ENCODE results near the gene BTBD6.

Gene BTBD6

GRCh38 chr14:105248368-105249181, at the start of gene BTBD6:
Gene BTBD6 (plus strand): TSS chr14:105248533. CDS start chr14:105248712, 179 bp downstream.
- peak; percentile 77 to 88 (median 82) for DNase-seq

GRCh38 chr14:105198588-105198987, 49.7 kb upstream of the BTBD6 start:
- DNase-seq, result no peak

- DNase-seq, result no peak
Measured at GRCh38 chr14:105199093-105199492, 49.2 kb upstream of the BTBD6 start.

GRCh38 chr14:105200074-105200473, 48.3 kb upstream of the BTBD6 start:
- no peak for DNase-seq

GRCh38 chr14:105200641-105201040, 47.7 kb upstream of the BTBD6 start:
- no peak for DNase-seq

- no peak for DNase-seq
Measured at GRCh38 chr14:105201156-105201924, 47.0 kb upstream of the BTBD6 start.

GRCh38 chr14:105201925-105202513, 46.3 kb upstream of the BTBD6 start:
- DNase-seq, result peak in 1 of 6 experiments; percentile 26

GRCh38 chr14:105203057-105203531, 45.2 kb upstream of the BTBD6 start:
- peak in 5 of 6 experiments; percentile 28 to 58 (median 48) for DNase-seq

DNA sequence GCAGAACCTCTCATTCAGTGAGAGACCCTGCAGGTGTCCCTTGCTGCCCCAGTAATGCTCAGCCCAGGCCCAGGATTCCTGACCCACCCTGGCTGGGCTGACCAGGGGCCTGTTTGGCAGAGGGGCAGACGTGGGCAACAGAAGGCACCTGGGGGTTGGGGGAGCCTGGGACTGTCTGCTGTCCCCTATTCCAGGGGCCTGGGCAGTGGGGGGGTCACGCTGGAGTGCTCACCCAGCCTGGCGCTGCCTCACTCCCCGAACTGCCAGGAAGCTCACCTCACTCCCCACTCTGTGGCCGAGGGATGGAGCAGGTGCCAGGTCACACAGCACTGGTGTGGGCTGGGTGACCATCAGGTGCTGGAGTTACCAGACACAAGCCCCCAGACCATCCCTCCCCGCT, 44.6 kb upstream of the BTBD6 start:
- no peak for DNase-seq

GRCh38 chr14:105204206-105204930, 44.0 kb upstream of the BTBD6 start:
- DNase-seq, result no peak

GRCh38 chr14:105204931-105205672, 43.2 kb upstream of the BTBD6 start:
- DNase-seq, result no peak

DNA sequence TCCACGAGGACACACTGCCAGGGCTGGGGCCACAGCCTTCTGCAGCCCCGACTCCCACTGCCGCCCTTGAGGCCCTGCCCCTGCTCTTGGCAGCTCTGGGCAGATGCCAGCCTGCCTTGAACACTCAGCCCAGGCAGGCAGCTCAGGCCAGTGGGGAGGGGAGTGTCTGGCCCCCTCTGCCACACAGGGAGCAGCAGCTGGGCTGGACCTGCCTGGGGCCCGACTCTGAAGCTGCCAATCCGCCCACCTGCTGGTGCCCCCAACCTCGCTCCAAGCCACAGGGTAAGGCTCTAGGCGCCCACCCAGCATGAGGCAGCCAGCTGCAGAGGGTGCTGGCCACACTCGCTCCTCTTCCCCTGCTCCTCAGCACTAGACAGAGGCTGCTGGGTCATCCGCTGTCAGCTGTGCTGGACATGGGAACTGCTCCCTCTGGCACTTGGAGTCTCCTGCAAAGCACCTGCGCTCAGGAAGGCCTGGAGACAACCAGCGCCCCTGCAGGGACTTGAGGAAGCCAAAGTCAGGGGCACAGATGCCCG, 42.6 kb upstream of the BTBD6 start:
- no peak for DNase-seq

DNA sequence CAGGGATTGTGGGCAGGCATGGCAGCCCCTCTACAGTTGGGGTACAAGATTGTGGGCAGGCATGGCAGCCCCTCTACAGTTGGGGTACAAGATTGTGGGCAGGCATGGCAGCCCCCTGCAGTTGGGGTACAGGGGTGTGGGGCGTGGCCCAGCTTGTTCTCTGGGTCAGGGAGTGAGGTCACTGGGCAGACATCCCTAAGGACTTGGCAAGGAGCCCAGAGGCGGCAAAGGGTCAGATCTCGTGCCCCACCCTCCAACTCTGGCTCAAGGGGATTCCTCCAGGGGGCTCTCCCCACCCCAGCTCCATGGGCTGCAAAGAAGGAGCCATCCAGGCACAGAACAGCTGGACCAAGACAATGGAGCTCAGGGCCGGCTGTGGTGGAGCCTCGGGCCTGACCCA, 41.5 kb upstream of the BTBD6 start:
- no peak for DNase-seq

DNA sequence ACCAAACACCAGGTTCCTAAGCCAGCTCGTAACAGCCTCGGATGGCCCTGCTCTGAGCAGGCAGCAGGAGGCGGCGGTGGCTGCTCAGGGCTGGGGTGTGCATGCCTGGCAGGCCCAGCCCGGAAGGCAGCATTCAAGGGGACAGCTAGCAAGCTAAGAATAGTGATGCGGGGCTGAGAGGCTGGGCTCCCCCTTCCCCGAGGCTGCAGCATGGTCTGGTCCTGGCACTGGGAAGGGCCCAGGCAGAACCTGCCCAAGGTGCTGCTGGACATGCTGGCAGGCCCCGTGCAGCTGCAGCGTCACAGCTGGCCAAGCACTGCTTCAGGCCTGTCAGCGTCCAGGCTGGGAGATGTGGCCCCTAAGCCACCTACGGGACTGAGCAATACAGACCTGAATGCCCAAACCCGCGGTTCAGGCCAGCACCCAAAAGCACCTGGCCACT, 40.9 kb upstream of the BTBD6 start:
- no peak for DNase-seq

DNA sequence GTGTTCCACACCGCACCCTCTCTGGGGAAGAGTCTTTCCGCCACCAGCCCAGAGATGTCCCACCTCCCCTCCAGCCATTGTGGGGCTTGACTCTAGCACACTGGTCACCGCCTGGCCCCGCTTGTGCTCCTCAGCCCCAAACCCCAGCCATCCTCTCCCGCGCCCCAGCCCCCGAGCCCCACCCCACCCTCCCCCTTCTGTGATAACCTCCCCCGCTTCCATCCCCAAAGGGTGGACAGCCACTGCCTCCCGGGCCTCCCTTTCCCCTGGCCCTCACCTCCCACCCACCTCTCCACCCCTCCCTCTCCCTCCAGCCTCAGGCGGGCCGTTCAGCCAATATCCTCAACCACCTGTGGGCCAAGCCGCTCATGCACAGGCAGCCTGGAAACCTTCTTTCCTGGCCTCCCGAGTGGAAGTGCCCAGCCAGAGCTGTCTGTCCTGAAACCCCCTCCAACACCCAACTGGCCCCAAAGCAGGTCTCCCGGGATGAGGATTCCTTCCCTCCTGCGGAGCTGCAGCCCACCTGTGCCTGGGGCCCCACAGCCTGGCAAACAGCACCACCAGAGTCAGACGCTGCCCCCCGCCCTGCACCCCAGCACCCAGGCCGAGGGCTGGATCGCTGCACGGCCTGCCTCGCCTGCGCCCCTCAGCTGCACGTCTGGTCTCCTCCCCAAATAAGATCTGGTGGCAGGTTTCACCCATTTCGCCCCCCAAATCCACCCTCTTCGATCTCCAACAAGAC, 40.2 kb upstream of the BTBD6 start:
- no peak for DNase-seq

- DNase-seq, result no peak
Measured at GRCh38 chr14:105208738-105209075, 39.6 kb upstream of the BTBD6 start.

- no peak for DNase-seq
Measured at GRCh38 chr14:105209091-105209490, 39.2 kb upstream of the BTBD6 start.

GRCh38 chr14:105209646-105210045, 38.7 kb upstream of the BTBD6 start:
- DNase-seq, result no peak

DNA sequence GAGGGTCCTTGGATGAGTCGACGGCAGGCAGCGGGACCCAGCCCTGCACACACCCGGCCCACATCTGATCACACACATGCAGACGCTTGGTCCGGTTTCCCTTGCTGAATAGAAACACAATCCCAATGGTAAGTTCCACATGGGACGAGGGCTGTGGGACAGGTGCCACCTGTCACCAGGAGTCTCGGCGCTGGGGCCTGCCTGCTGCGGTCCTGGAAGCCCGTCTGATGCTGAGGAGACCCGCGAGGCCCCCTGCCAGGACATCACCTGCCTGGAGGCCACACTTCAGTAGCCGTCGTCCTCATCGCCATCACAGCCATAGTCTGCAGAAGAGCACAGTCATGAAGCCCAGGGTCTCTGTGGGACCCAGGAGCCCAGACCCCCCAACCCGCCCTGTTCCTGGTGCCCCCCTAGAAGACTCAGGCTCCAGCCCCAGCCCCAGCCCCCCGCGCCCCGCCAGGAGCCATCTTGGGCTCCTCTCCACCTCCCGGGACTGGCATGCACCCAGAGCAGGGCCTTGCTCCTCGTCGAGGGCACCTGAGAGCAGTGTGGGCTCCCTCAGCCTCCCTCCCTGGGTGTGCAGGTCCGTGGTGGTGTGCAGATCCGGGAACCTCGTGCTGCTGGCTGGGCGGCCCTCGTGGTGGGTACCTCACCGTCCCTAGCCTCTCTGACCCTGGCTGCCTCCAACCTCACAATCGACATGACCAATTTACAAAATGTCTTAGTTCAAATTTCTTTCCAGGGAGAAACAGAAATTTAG, 37.9 kb upstream of the BTBD6 start:
- no peak for DNase-seq

- no peak for DNase-seq
Measured at GRCh38 chr14:105211086-105211757, 37.1 kb upstream of the BTBD6 start.
